KBM-7 (cell line): ENCODE results near the gene NEURL1B.

Source experiments
- DNase-seq: peaks from one replicate; pipeline ENCODE4 v3.0.0-alpha.2; 2015
- in situ Hi-C: fragments of 300-500 bp; cut with MboI; formaldehyde crosslinking; loops from 2 replicates; pipeline ENCODE4 v1.14.3; 2020; ENCODE audit warnings: low sequenced_read_pairs, low pct_unique_long_range_greater_than_20kb, mixed read lengths

The NEURL1B gene

DNA sequence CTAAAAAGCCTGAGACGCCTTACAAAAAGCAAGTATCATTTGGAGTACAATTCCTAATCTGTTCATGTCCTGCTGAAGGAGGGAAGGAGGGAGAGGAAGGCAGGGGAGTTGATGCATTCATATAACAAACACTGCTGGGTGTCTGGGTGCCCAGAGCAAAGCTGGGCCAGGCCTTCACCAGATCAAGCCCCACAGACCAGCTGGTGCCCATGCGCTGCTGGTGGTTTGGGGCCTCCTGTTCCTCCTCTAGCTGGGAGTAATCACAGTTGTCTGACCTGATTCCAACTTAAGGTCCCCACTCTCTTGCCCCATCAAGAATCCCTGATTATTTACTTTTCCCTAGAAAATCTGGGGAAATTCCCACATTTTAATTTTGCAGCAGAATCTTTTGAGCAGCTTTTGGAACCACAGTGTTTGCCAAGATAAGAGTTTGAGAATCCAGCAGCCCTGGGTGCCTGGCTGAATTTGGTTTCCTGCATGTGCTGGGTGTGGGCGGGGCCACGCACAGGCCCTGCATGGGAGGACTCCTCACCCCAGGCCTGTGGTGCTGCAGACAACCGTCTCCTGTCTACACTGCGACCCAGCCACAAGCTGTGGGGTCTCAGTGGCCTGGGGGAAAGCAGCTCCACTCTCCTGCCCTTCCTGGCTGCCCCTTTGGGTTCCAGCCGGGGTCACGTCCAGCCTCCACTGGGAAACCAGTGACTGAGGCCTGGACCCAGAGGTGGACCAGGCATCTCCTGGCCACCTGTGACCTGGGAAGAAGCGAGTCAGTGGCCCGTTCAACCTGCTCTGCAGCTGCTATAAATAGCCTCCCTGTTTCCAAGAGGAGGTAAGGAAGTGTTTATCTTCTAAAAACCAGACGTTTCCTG is 47.5 kb downstream of the NEURL1B start:
- in situ Hi-C loops: no loop called here
- DNase-seq: peak; percentile 86

DNA sequence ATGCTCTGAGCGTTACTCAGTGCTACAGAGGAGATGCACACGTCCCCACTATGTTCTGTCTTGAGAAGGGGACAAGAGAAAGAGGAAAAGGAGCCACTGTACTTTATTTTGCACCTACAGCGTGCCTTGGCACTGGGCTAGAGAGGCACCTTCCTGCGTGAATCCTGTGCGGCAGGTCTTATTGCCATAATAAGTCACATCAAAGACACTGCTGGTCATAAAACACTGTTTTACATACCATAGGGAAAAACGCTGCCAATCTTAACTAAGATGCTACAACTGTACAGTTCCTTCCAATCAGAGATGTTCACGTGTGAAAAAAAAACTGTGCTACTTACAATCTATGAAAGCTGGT is 48.1 kb downstream of the NEURL1B start:
- in situ Hi-C loops: no loop called here

DNA sequence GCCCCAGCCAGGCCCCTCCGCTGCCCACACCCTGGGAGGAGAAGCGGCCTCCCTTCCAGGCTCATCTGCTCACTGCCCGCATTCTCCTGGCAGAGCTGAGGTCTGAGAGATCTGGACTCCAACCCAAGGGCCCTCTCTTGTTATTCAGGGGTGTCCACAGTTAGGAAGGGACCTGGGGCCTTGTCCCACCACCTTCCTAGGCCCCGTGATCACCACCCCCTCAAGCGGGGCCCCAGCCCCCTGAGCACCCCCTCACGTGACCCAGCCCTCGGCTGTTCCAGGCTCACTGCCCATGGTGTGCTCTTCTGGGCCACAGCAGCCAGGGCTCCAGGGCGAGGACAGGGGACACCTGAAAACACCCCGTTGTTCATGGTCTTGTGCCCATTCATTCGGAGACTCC is 48.7 kb downstream of the NEURL1B start:
- in situ Hi-C loops: loop anchor here (10.0 kb wide), 1 partner anchor 205 kb away; no protein-coding TSS in a partner anchor

More for the DNA sequence above, 48.1 kb downstream of the NEURL1B start:
- no peak for DNase-seq

DNA sequence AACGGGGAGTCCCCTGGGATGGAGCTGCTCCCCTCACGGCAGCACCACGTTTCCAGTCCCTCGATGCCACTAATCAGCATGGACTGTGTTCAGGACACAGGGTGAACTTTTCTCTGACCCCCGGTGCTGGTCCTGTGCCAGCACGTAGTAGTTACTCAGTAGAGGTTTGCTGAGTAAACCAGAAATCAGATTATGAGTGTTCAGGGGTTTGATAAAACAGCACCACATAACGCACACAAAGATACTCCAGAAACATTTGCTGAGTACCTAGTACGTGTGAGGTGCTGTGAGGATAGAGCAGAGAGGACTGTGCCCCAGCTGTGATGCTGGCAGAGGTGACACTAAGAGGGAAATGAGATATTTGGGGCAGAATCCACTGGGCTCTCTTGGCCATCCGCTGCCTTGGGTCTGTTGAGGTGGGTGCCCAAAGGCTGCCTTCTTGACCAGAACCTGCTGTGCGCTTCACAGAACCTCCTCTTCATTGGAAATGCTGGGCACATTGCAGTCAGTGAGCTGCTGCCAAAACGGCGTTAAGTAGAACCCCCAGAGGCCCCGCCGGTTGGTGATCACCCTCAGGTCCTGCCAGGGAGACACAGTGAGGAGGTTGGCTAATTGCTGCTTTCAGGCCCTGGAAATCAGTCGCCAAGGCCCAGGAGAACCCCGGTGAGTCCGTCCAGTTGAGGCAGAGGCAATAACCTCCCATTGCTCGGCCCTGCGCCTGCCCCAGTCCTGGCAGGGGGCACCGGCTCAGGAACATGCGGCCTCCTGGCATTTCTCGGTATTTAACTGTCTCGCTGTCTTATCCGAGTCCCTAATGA is 49.4 kb downstream of the NEURL1B start:
- DNase-seq: no peak
- in situ Hi-C loops: loop anchor here (10.0 kb wide), 1 partner anchor 206 kb away; no protein-coding TSS in a partner anchor

More for the DNA sequence above, 48.7 kb downstream of the NEURL1B start:
- DNase-seq: no peak

DNA sequence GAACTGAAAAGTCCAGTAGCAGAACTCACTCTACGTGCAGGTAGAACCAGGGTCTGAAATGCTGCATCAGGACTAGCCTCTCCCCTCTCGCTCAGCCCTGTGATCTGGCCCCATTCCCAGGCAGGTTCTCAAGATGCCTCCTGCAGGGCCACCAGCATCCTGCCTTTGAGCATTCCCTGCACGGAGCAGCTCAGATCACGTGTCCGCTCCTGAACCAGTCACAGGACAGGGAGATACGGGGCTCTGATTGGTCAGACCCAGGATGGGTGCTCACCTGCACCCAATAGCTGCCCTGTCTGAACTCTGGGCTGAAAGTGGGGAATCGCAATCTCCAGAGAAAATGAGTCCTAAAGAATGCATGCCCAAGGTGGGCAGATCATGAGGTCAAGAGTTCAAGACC is 50.8 kb downstream of the NEURL1B start:
- in situ Hi-C loops: loop anchor here (10.0 kb wide), 1 partner anchor 207 kb away; no protein-coding TSS in a partner anchor
- DNase-seq: no peak

DNA sequence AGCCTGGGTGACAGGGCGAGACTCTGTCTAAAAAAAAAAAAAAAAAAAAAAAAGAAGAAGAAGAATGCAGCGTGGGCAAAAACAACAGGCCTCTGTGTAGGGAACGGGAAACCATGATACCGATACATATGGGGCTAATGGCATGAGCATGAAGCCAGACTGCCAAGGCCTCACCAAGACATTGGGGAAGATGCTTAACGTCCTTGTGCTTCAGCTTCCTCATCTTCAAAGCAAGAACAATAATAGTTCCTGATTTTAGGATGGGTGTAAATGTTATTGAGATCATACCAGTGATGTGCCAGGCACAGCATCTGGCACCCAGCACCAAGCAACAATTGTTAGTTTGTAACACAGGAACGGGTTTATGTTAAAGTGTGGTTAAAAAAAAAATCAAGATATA is 51.4 kb downstream of the NEURL1B start:
- in situ Hi-C loops: loop anchor here (10.0 kb wide), 1 partner anchor 208 kb away; no protein-coding TSS in a partner anchor
- no peak for DNase-seq

DNA sequence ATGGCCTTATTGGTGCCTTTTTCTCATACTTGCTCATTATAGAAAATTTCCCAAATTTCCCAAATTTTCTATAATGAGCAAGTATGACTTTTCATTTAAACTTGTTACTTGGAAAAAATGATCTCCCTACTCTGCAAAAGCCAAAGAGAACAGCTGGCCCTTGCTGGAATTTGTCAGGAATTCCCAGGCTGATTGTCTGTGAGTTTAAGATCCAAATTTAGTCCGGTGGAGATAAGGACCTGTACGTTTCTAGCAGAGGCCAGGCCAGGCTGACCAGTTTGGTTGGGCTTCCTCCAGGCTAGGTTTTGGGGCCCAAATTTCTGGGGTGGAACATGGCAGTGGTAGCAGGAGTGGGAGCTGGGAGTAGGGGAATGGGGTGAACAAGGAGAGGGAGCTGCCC is 51.9 kb downstream of the NEURL1B start:
- no peak for DNase-seq
- in situ Hi-C loops: loop anchor here (10.0 kb wide), 1 partner anchor 208 kb away; no protein-coding TSS in a partner anchor

DNA sequence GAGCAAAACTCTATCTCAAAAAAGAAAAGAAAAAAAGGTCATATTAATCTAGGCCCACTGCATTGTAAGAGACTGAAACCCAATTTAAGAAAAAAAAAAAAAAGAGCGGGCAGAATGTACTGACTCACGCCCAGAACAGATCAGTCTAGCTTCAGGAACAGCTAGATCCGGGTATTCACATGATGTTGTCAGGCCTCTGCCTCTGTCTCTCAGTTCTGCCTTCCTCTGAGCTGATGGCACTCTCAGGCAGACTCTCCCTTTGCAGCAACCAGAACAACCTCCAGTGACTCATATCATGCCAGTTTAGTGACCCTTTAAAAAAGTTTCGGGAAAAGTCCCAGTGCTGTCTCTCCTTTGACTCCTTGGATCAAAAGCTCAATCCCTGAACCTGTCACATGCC is 53.0 kb downstream of the NEURL1B start:
- in situ Hi-C loops: loop anchor here (10.0 kb wide), 1 partner anchor 209 kb away; no protein-coding TSS in a partner anchor

DNA sequence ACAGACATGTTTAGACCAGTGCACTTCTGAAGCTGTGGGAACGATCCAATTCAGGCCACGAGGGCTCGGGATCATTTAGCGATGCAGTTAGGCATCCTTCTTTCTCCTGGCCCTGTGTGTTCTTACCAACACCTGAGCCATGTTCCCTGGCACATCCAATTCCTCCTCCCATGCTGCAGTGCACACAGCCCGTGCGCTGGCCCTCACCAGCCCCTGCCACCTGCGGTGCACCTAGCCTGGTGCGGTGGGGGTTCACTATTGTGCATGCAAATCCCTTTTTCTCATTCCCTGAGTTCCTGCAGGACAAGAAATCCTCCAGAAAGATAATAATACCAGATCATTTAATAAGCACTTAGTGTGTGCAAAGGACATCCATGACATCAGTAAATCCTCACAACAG is 53.5 kb downstream of the NEURL1B start:
- no peak for DNase-seq
- in situ Hi-C loops: loop anchor here (10.0 kb wide), 1 partner anchor 210 kb away; no protein-coding TSS in a partner anchor

More for the DNA sequence above, 53.0 kb downstream of the NEURL1B start:
- DNase-seq: no peak

DNA sequence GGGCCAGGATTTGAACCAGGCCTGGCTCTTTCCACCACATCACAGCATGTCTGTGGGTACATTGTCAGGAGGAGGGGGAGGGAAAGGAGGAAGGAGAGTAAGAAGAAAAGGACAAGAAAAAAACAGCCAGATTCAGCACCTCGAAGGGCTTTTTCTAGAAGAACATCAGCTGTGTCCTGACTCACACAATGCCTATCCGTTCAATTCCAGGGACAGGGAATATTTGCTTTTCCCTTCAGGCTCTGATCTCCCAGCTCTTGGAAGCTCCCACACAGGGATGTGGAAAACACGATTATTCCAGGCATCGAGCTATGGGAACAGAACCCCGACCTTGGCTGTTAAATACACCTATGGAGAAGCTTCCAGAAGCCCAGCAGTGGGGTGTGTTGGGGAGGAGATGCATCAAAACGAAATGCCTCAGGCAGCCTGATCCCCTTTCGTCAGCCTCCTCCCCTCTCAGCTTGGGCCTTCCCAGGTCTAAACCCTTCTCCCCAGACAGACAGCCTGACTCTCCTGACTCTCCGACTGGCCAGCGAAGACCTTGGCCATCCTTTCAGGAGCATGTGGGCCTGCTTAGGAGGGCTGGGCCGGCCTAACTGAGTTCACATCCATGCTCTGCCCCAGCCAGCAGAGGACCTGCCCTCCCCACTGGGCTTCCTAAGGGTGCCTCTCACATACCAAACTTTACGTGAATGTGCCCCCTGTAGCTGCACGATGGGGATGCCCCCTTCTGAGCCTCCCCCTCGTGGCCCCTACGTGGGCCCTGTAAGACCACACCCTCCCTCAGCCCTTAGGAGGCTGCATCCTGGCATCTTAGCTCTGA is 54.4 kb downstream of the NEURL1B start:
- in situ Hi-C loops: loop anchor here (10.0 kb wide), 1 partner anchor 211 kb away; no protein-coding TSS in a partner anchor
- no peak for DNase-seq

DNA sequence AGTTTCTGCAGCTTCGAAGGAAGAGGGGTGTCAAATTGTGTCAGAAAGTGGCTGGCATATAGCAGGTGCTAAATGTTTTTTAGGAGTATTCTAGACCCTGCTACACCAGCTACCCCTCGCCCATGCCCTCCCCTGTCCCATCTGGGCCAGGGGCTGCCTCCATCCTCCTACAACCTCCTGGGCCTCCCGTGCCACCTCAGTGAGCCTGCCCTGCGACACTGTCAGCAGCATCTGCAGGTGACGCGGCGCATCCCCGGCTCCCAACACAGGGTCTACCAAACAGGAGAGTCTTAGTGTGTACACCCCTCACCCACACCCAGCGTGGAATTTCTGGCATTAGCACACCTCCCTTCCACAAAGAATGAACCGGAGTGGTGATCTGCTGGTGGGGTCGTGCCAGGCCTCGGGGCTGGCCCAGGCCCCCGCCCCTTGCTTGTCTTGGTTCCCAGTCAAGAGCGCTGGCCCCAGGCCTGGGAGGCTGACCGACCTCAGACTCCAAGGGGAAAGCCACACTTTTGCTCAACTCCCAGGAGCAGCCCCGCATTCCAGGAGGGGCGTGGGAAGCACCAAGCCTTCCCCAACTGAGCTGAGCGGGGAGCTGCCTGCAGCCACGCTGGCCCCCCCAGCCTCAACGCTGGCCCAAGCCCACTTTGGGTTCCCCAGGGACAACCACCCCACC is 55.2 kb downstream of the NEURL1B start:
- in situ Hi-C loops: loop anchor here (10.0 kb wide), 1 partner anchor 212 kb away; no protein-coding TSS in a partner anchor
- no peak for DNase-seq

DNA sequence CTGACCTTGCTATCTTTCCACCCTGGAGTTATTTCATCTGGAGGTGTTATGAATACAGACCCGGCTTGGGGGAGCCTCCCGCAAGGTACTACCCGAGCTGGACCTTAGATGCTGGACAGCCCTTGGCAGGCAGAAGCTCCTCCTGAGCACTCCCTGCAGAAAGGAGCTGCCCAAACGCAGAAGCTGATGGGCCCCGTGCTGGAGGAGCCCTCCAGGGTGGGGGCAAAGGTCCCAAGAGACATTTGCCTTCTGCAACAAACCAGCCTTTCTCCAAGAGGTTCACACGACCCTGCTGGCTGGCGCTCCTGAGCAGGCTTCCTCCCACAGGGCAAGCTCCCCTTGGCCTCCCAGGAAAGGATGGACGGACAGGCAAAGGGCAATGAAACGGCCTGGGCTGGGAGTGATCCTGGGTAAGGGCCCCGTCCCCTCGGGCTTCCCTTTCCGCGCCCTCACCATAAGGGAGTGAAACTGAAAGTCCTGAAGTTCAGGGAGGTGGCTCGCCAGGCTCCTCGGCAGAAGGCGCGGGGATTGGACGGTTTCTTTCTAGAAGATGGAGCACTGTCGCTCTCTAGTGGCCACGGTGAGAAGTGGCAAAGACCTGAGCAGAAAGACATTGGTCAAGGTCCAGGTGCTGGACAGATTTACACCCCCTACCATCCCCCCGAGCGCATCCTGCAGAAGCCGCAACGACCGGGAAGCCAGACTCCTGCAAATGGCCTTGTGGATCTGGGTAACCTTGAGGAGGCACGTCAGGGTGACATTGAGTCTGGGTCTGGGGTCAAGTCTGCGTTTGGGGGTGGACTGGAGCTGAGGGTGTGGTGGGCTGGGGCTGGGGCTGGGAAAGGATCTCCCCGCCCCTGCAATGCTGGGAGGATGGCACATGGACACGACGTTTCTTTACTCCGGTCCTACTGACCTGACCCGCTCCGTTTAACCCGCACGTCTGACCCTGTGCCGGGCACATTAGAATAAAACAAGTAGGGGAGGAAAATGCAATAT is 56.4 kb downstream of the NEURL1B start:
- peak; percentile 80 for DNase-seq
- in situ Hi-C loops: loop anchor here (10.0 kb wide), 1 partner anchor 213 kb away; no protein-coding TSS in a partner anchor

DNA sequence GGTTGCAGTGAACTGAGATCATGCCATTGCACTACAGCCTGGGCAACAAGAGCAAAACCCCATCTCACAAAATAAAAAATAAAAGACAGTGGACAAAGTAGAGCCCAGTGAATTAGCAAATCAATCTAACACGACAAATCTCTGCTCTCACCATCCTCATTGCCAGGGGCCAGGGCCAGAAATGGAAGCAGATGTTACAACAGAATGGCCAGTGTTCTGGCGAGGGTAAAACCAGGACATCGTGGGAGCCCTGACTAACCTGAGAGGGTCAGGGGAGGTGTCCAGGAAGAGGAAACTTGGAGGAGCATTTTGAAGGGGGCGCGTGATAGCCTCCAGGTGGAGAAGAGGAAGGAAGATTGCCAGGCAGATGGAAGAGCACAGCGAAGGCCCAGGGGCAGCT is 58.4 kb downstream of the NEURL1B start:
- in situ Hi-C loops: loop anchor here (10.0 kb wide), 1 partner anchor 215 kb away; no protein-coding TSS in a partner anchor
- no peak for DNase-seq

DNA sequence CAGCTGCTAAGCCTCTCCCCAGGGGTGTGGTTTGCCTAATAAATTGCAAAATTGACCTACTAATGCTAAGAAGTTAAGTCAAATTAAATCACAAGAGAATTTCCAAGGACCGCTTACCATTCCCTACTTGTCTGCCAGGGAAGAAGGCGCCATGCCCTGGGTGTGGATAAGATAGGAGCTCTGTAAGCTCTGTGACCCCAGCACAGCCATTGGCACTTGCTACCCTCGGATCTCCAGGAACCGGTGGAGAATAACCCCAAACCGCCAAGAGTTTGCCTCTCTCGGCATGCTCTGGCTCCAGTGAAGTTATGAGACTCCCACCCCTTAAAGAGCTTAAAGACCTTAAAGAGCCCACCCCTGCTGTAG is 58.9 kb downstream of the NEURL1B start:
- no peak for DNase-seq
- in situ Hi-C loops: loop anchor here (10.0 to 25.0 kb wide), 2 partner anchors 215 to 587 kb away; no protein-coding TSS in a partner anchor

DNA sequence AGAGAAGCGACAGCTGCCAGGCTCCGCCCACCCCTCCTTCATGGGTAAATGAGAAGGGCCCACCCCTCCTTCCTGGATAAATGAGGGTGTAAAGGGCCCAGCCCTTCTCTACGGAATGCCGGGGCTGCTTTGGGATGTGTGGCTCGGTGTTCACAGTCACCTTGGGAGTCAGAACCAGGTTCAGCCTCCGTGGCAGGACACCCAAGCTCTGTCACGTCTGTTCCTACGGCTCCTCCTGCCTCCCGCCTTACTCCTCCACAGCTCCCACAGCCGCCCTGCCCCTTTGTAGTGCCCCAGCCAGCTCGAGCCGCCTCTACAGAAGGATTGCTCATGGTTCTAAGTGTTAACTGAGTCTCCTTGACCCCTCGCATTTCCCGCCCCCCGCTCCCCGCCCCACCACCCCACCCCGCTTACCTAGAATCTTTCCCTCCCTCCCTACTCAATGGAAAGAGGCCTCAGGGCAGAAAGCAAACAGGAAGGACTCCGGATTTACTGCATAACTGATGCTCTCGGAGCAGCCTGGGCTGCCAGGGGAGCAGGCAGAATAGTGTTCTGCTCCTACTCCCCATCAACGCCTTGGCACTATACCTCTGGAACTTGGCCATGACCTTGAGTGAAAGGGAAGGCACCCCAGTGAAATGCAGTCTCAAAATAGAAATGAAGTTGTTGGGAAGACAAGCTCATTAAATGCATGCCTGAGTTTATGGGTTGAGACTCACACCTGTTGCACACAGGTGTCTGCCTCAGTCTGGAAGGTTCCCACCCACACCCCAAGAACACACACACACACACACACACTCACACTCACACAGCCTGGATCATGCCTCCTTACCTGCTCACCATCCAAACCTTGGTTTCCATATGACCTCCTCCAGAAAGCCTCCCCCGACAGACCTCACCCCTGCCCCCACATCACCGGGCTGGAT is 59.6 kb downstream of the NEURL1B start:
- in situ Hi-C loops: loop anchor here (25.0 kb wide), 1 partner anchor 587 kb away; no protein-coding TSS in a partner anchor
- no peak for DNase-seq

DNA sequence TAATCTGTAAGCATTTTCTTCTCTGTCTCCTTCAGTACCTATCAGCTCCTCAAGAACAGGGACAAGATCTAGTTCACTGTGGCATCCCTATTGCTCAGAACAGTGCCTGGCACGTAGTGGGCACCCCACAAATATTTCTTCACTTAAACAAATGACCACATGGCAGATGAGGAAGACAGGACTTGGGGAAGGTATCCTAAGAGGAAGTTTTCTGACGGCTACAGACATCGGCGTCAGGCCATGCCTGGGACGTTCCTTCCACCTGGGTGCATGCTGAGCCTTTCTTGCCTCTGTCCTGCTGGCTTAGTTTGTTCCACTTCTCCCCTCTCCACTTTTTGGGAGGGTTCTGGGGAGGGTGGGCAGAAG is 60.2 kb downstream of the NEURL1B start:
- no peak for DNase-seq
- in situ Hi-C loops: loop anchor here (25.0 kb wide), 1 partner anchor 586 kb away; no protein-coding TSS in a partner anchor
